GM19023 (cell line): ENCODE measurements around the gene ST7L.

Experiments used
- ATAC-seq: cut with Tn5 transposase; IDR thresholded peaks from one replicate; pipeline ENCODE4 v1.9.1; 2021; ENCODE audit warnings: mild to moderate bottlenecking, moderate library complexity; ENCODE audit not compliant: unreplicated experiment

ST7L gene

GRCh38 chr1:112618114-112618720 lies 724 bp downstream of the ST7L start:
- no peak for ATAC-seq

GRCh38 chr1:112614460-112615065 lies 4.4 kb downstream of the ST7L start:
- no peak for ATAC-seq

GRCh38 chr1:112605633-112606327 lies 13.2 kb downstream of the ST7L start:
- no peak for ATAC-seq

- no peak for ATAC-seq
Measured at GRCh38 chr1:112603541-112603940, 15.4 kb downstream of the ST7L start.

- no peak for ATAC-seq
Measured at GRCh38 chr1:112603012-112603411, 15.9 kb downstream of the ST7L start.

GRCh38 chr1:112599477-112599876 lies 19.5 kb downstream of the ST7L start:
- no peak for ATAC-seq

GRCh38 chr1:112594208-112594876 lies 24.6 kb downstream of the ST7L start:
- ATAC-seq = no peak

- no peak for ATAC-seq
Measured at GRCh38 chr1:112589766-112590165, 29.2 kb downstream of the ST7L start.

- no peak for ATAC-seq
Measured at GRCh38 chr1:112583366-112583765, 35.6 kb downstream of the ST7L start.

- ATAC-seq = no peak
Measured at GRCh38 chr1:112581586-112582192, 37.3 kb downstream of the ST7L start.

GRCh38 chr1:112579801-112580510 lies 39.0 kb downstream of the ST7L start:
- ATAC-seq = no peak

- ATAC-seq = no peak
Measured at GRCh38 chr1:112576240-112576639, 42.7 kb downstream of the ST7L start.

- ATAC-seq = no peak
Measured at GRCh38 chr1:112575154-112575804, 43.7 kb downstream of the ST7L start.

- no peak for ATAC-seq
Measured at GRCh38 chr1:112565800-112566199, 53.1 kb downstream of the ST7L start.

GRCh38 chr1:112564081-112564480 lies 54.9 kb downstream of the ST7L start:
- ATAC-seq = no peak

- ATAC-seq = no peak
Measured at GRCh38 chr1:112563341-112563740, 55.6 kb downstream of the ST7L start.

GRCh38 chr1:112558634-112559033 lies 60.3 kb downstream of the ST7L start:
- no peak for ATAC-seq

- ATAC-seq = no peak
Measured at GRCh38 chr1:112557385-112557784, 61.6 kb downstream of the ST7L start.

GRCh38 chr1:112554411-112554810 lies 64.5 kb downstream of the ST7L start:
- ATAC-seq = no peak

GRCh38 chr1:112549590-112549989 lies 69.4 kb downstream of the ST7L start:
- no peak for ATAC-seq
